COLO668 (cell line): Measurements from ENCODE around the gene ADARB2.

Experiments
- DNase-seq: peaks from one replicate; lab custom pipeline; 2025; ENCODE audit not compliant: unreplicated experiment; lab: John Stamatoyannopoulos, UW

Gene ADARB2

DNA sequence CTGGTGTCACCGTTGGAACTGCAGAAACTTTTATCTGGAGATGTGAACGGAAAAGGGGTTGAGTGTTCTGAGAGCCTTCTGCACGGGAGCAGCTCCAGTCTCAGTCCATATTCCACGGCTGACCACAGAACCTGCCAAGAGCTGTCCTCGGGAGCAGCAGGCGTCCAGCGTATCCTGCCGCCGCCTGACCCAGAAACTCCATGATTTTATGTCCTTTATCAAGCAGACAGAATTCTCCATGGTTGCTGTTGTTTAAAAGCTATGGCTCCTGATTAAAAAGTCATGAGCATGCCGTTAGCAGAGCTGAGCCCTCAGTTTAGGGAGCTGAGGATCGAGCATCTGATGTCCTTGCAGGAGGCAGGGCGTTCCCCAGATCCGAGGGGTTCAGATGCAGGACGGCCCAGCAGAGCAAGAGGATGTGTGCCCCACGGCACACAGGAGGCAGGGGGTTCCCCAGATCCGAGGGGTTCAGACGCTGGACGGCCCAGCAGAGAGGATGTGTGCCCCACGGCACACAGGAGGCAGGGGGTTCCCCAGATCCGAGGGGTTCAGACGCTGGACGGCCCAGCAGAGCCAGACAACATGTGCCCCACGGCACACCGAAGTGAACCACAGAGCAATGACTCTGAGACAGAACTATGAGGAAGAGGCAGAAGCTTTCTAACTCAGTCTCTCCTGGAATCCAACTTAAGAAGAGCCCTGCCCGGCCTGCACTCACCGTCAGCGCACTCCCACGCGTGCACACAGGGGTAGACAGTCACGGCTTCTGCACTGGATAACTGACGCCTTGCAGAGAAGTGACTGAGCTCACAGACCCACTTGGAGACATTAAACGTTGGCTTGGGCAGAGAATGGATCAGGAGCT is 584.7 kb downstream of the ADARB2 start:
- DNase-seq = no peak

DNA sequence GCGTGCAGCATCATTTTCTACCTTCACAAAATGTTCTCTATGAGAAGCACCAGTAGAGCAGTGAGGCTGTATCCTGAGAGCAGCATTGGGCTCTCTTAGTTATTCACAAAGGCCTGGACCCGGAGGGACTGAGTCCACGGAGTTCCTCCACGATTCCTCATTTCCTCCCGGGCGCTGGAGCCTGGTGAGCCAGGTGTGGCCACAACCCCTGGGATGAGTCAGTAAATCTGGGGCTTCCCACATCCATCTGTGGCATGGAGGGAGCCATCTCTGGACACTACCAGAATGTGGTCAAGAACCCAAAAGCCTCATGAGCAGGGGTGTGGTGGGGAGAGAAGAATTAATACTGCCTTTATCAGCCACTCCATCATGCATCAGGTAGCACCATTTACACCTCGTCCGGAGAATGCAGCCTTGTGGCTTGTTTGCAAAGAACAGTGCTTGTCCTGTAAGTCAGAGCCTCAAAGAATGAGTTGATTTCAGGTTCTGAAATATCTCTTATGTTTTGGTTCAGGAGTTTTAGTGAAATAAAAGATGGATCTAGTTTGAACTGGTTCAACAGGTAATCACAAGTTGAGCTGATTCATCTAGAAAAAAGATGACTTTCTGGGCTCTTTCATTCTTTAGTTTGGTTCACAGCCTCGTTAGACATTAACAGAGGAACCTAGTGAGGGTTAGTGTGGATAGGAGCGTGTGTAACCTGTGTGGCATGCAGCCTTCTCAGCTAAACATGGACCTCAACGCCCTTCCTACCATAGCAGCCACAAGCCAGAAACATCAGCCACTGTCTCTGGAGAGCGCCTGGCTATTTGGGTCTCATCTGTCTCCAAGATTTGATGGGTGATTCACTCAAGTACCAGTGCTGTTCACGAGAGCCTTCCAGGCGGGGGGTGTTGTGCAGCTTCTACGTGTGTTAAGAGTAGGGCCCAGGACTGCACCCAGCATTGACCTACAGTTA is 586.0 kb downstream of the ADARB2 start:
- DNase-seq = no peak

DNA sequence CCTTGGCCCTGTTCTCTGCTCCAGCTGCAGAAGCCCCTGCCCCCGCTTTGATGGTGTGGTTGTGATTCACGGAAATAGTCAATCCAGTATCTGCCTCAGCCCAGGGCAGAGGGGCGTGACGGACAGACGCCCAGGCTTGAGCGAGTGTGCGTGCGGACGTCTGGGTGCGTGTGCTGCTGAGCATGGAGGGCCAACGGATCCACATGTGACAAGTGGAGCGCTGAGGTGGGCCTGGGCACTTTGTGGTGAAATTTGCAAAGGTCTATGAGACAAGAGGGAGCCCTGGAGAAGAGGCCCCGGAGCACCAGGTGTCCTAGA is 586.7 kb downstream of the ADARB2 start:
- DNase-seq = no peak

DNA sequence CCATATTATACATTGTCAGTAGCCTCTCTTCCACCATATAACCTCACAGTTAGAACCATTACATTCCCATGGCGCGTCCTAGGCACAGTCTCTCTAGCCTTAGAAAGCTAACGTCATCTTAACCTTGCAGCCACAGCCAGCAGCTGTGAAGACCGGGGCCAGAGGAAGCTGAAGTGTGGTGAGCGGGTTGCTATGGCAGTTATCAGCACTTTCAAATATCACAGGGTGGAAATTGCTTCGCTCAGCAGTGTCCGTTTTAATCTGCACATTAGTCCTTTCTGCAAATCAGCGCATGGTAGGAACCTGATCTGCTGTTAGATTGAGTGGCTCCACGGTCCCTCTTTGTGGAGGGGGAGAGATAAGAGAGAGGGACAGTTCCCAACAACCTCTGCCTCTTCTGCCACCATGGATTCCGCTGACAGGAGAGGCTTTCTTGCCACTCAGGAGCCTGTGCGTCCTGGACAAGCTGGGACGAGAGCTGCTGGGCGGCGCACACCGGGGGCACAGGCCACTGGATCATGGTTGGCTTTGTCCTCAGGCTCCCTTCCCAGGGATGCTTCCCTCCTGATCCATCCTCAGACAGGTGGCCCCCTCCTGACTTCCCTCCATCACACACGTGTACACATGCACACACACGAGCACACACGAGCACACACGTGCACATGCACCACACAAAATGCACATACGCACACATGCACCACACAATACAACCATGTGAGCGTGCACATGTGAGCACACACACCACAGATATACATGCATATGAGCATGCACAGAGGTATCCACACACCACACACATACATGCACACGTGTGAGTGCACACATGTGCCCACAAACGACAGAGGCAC is 587.3 kb downstream of the ADARB2 start:
- DNase-seq = no peak

DNA sequence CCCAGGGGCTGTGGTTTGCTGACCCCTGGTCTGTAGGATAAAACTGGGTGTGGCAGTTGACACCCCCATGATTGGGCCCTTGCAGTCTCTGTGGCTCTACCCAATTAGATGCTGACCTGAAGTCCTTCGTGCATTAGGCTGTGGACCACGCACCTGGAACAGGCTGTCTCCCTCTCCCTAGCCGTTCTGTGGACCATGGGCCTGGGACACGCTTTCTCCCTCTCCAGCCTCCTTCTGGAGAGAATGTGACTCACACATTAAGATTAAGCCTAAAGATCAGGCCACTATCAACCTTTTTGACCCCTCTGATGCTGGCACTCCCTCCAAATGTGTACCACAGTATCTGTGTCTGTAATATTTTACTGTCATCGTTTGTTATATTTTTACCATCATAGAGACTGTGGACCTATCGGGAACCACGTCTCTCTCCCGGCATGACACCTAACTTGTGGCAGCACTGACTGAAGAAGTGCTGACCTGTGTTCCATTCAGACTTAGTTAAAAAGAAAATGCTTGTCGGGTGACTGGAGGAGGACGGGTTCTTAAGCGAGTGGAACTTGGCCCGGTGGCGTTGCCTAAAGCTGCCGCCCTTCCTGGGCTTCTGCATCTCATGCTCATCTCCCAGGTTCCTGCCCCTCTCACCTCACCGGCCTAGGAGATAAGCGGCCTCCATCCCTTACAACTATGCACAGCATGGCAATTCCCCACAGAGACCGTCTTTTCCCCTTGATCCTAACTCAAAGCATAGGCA is 588.3 kb downstream of the ADARB2 start:
- no peak for DNase-seq

DNA sequence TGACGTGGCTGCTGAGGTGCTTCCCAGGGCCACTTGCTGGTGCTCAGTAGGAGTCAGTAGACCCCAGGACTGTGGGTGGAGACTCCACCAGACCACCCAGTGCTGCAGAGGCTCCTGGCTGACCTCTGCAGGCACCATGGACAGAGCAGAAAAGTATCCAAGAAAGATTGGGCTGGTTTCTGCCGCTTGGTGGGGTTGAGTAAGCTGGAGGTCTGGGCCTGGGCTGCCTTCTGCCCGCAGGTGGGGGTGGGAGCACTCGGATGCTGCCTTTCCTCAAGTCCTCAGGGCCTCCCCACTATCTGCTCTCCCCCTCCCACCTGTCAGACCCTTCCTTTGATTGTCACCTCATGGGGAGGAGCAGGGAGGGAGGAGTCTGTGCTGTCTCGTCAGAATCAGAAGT is 589.5 kb downstream of the ADARB2 start:
- DNase-seq = no peak

DNA sequence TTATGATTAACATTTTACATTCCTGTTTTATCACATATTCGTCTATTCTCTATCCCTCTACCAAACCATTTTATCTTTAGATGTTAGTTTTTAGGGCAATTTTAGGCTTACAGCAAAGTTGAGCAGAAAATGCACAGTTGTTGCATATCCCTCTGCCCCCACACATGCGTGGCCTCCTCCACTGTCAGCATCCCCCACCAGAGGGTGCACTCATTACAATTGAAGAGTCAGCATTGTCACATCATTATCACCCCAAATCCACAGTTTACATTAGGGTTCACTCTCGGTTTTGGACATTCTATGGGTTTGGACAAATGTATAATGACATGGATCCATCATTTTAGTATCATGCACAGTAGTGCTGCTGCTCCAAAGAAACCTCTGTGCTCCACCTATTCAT is 594.7 kb downstream of the ADARB2 start:
- DNase-seq = no peak

DNA sequence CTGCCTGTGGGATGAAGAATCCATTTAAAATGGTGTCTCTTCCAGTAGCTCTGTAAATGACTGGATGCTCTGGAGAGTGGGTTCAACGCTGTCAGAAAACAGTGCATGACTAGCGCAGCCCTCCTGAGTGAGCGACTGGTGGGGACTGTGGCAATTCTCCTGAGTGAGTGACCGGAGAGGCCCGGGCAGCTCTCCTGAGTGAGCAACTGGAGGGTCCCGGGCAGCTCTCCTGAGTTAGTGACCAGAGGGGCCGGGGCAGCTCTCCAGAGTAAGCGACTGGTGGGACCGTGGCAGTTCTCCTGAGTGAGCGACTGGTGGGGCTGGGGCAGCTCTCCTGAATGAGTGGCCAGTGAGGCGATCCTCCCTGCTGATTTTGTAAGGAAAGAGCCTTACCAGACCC is 595.6 kb downstream of the ADARB2 start:
- no peak for DNase-seq

DNA sequence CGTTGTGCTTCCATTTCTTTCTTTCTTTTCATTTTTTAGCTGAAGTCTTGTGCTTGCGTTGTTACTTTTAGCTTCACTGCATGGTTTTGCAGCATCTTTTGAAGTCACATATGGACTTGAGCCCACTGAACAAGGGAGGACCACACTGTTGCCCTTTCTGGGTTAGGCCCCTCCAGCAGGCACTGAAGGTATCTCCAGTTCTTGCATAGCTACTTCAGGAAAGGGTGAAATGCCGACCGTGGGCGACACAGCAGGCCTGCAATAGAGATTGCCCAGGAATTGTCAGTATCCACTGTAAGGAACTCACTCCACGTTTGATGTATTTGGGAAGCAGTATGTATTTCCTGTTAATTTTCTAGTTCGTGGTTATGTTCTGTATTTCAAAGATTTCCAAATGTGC is 596.1 kb downstream of the ADARB2 start:
- DNase-seq = no peak

DNA sequence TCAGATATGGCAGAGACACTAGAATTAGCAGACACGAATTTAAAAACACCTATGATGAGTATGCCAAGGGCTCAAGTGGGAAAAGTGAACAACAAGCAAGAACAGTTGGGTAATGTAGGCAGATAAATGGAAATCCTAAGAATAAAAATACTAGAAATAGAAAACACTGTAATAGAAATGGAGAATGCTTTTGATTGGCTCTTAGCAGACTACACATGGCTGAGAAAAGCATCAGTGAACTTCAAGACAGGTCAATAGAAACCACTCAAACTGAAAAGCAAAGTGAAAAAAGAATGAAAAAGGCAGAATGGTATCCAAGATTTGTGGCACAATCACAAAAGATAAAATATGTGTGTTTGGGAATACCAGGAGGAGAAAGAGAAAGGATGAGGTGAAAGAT is 598.8 kb downstream of the ADARB2 start:
- DNase-seq = no peak

DNA sequence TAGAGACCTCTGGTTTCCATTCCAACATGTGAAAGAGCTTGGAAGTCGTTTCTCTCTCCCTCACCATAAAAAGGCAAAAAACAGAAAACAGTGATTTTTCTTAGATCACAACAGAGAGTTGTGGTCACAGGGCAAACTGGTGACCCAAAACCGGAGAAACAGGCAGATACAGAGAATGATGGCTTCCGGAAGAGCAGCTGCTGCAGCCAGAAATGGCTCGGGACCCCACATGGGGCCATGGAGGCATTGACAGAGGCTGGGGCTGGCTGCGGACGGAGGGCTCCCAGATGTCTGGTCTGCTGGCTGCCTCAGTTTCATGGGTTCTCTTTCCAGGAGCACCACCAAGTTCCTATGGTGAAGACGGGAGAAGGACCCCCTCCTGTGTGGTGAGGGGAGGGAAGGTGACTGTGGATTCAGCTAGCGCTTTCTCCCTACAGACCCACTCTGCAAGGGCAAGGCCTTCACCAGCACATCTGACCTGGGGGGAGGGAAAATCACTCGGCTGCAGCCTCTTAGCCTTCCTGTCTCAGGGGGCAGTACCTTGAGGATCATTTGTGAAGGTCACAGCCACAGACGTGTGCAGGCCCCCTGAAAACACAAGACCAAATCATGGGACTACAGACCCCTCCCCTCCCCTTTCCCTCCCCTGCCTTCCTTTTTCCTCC is 599.7 kb downstream of the ADARB2 start:
- DNase-seq = no peak

DNA sequence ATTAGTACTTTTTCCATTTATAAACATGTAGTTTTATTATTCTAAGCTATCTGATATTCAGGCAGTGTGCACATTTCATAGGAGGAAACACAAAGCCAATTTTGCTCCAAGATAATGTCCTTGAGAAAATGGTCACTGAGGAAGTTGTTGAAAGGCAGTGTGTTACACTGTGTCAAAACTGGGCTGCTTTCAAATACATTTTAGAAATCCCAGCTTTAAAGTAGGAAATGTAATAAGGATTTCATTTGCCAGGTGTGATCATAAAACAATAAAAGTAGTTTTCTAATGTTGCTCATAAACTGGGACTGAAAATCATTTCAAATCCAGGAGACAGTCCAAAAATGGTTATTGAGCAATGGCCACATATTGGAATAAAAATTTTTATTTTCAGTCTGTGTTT is 601.1 kb downstream of the ADARB2 start:
- DNase-seq = no peak

DNA sequence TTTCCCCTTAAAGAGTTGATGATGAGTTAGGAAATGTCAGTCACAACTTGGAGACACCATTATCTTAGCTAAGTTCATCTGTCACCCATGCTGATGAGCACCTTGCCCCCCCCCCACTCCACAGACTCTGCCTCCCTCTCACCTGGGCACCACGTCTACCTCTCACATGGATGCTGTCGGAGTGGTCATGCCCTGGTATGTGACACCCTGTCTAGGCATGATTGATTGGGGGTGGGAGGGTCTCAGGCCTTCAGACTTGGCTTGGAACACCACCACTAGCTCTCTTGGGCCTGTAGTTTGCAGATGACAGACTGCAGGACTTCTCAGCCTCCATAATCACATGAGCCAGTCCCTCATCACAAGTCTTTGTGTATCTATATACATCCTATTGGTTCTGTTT is 603.2 kb downstream of the ADARB2 start:
- no peak for DNase-seq

DNA sequence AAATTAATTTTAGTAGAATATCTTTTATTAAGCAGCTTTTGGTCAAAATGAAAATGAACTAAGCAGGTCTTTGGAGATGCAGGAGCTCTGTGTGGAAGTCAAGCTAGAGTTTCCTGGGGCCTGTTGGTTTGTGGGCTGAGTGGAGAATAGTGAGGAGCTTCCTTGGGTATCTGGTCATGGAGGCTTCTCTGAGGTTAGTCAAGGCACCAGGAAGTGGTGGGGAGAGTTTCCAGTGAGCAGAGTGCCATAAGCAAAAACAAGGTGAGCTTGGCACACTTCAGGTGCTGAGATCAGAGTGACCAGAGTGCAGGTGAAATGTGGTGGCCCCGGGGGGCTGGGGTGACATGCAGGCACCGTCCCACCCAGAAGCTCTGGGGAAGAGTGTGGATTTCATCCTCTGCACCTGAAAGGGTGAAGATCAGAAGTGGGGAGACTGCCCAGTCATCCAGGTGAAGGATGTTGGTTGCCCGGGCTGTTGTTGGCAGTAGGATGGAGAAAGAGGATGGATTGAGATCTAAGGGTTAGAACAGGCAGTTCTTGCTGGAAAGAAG is 603.8 kb downstream of the ADARB2 start:
- no peak for DNase-seq

DNA sequence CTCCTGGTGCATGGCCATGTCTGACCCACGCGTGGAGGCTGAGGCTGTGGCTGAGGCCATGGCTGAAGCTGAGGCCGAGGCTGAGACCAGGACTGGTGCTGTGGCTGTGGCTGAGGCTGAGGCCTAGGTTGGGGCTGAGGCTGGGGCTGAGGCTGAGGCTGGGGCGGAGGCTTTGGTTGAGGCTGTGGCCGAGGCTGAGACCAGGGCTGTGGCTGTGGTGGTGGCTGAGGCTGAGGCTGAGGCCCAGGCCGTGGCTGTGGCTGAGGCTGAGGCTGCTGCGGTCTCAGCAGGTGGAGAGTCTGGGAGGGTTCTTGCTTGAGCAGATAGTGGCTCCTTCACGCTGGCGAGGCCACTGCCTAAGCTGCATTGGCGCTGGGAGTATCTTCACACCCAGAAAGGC is 604.7 kb downstream of the ADARB2 start:
- DNase-seq = no peak

DNA sequence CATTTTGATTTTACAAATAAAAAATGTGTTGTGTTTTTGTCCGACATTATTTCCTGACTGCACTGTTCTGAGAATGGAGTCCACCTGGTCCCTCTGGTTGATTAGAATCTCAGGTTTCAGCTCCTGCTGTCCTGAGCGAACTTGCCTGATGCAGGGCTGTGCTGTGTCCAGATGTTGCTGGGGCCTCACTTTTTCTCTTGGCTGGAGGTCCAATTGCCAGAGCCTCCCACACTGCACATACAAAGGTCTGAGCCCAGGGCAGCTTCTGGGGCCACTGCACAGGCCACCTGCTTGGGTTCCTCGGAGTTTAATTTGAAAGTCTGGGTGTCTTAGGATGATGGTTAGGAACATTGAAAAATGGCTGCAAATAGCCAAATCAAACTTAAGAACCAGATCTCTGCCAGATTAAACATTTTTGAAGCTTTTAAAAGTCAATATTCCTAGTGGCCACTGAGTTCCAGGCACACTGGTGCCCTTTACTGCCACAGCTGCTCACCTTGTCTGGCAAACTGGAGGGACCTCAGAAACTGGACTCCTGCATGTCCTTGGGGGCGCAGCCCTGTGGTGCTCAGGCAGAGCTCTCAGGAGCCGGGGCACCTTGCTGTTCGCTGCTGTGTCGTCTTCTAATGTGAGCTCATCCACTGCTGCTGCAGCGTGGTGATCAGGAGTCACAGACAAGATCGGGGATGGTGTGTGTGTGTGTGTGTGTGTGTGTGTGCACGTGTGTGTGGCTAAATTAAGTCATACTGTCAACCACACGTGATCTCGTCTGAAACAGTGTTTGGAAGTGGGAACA is 606.1 kb downstream of the ADARB2 start:
- no peak for DNase-seq

DNA sequence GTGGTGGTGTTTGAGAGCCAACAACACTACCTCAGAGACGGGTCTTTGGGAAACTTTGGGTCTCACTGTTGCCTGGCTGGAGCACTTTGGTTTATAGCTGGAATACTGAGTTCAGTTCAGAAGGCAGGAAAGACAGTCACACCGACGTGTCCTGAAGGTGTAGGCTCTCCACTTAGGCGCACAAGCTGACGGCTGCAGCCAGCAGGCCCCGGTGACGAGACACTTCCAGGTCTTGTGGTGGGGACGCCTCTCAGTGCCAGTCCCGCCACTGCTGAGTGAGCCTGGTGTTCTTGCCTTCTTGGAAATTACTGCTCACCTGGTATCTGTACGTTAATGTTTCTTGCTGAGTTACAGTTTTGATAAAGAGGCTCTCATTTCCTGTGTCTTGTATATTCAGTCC is 607.1 kb downstream of the ADARB2 start:
- no peak for DNase-seq

DNA sequence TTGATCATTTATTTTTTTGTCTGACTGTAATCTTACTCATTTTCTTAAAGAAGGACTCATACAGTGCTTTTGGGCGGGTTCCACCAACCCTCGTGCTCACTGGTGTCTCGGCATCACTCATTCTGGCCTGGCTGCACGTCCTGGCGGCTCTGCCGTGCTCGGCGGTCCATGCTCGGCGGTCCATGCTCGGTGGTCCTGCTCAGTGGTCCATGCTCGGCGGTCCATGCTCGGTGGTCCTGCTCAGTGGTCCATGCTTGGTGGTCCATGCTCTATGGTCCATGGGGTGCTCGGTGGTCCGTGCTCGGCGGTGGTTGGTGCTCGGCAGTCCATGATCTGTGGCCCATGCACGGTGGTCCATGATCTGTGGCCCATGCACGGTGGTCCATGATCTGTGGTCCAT is 608.7 kb downstream of the ADARB2 start:
- no peak for DNase-seq

DNA sequence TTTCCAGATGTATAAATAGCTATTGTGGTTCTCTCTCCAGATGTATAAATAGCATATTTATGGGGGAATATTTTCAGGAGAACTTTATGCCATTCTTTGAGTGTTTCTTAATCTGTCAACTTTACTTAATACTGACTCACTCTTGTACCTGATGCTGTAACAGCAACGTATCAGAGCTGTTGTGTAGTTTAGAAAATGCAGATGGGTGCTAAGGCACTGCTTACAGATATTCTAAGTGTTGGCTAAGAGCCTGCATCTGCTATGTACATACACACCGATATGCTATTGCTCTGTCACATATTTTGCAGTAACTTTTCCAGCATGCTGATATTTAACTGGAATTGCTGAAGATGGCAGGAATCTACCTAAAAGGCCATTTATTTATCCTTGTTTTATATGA is 609.2 kb downstream of the ADARB2 start:
- no peak for DNase-seq
